Breast epithelium (tissue), 3 donors: ENCODE results near the gene SLC39A7.

Experiments
- CTCF ChIP-seq, 3 donors: fragments of 450-650 bp; IDR thresholded peaks; one replicate each; pipeline ENCODE4 v1.5.1; 2016 to 2017; ENCODE audit warnings: antibody characterized with exemption in 3 of 3, mild to moderate bottlenecking in 3 of 3, moderate library complexity in 3 of 3
- POLR2A ChIP-seq: fragments of 450-650 bp; IDR thresholded peaks from one replicate; pipeline ENCODE4 v1.6.1; 2016; ENCODE audit warnings: antibody characterized with exemption, mild to moderate bottlenecking, moderate library complexity
- POLR2AphosphoS5 ChIP-seq, 3 donors: sonication (generic); formaldehyde crosslinking; IDR thresholded peaks; one replicate each; pipeline ENCODE4 v1.6.1; 2017; ENCODE audit warnings: antibody characterized with exemption in 3 of 3

DNA sequence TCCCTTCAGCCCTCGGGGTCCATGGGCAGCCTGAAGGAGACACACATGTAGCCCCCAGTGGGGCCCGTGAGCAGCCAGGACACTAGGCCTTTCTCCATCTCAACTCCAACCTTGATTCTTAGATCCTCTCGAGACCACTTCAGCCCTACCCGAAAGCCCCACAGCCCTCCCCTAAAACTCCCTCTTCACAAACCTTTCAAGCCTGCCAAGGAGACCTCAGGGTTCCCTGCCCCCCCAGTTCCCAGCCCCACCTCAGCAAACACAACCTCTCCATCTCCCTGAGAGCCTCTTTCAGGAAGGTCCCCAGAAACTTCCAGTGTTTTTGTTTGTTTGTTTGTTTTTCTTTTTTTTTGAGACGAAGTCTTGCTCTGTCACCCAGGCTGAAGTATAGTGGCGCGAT is 19.5 kb upstream of the SLC39A7 start:
- TF ChIP-seq CTCF (IDR thresholded peaks at IDR 0.05) (no peak), POLR2A (no peak), POLR2AphosphoS5 (IDR thresholded peaks at IDR 0.05) (no peak)
